GM23338 (cell line): ENCODE measurements around the gene CACNA2D3. TPM values are rescaled to one million over a fixed set of nuclear protein-coding genes. Genes with fewer than 3 reads are reported as not detected.

Experiments used
- ATAC-seq: fragments of 200-7000 bp; cut with Tn5 transposase; 3 replicates; pipeline ENCODE4 v1.9.1; 2020
- DNase-seq: peaks from one replicate; pipeline ENCODE4 v3.0.0-alpha.2; 2015; ENCODE audit warnings: low spot score
- H2AFZ ChIP-seq: fragments of 200-600 bp; sonication (generic); 2 replicates; pipeline ENCODE4 v1.8.0; 2016; ENCODE audit warnings: antibody characterized with exemption, mild to moderate bottlenecking, moderate library complexity
- H3F3A ChIP-seq: fragments of 200-600 bp; sonication (generic); replicated peaks from 2 replicates; pipeline ENCODE4 v1.8.0; 2017; ENCODE audit warnings: antibody characterized with exemption, mixed run types, low read depth
- H3K27ac ChIP-seq: fragments of 200-600 bp; sonication (generic); 2 replicates; pipeline ENCODE4 v1.6.1; 2016; ENCODE audit warnings: low read depth
- H3K27me3 ChIP-seq: fragments of 200-600 bp; sonication (generic); 2 replicates; pipeline ENCODE4 v1.8.0; 2016; ENCODE audit warnings: mild to moderate bottlenecking, mixed run types, moderate library complexity; ENCODE audit not compliant: insufficient read depth
- H3K36me3 ChIP-seq: fragments of 200-600 bp; sonication (generic); 2 replicates; pipeline ENCODE4 v1.8.0; 2016; ENCODE audit warnings: mild to moderate bottlenecking; ENCODE audit not compliant: insufficient read depth
- H3K4me1 ChIP-seq: fragments of 200-600 bp; sonication (generic); 2 replicates; pipeline ENCODE4 v1.8.0; 2016; ENCODE audit warnings: mild to moderate bottlenecking, moderate library complexity; ENCODE audit not compliant: insufficient read depth
- H3K4me2 ChIP-seq: fragments of 200-600 bp; sonication (generic); 2 replicates; pipeline ENCODE4 v1.7.1; 2017; ENCODE audit warnings: mixed run types
- H3K4me3 ChIP-seq: fragments of 200-600 bp; sonication (generic); 2 replicates; pipeline ENCODE4 v1.6.1; 2016; ENCODE audit warnings: mixed run types
- H3K79me2 ChIP-seq: fragments of 200-600 bp; sonication (generic); replicated peaks from 2 replicates; pipeline ENCODE4 v1.8.0; 2017; ENCODE audit warnings: mild to moderate bottlenecking; ENCODE audit not compliant: insufficient read depth
- H3K9me2 ChIP-seq: fragments of 200-600 bp; sonication (generic); 2 replicates; pipeline ENCODE4 v1.8.0; 2017; ENCODE audit not compliant: insufficient read depth
- H4K20me1 ChIP-seq: fragments of 200-600 bp; sonication (generic); replicated peaks from 2 replicates; pipeline ENCODE4 v1.8.0; 2017; ENCODE audit warnings: mild to moderate bottlenecking; ENCODE audit not compliant: insufficient read depth
- H3K27ac Mint-ChIP-seq: 2 replicates; pipeline ENCODE4 v1.8.0; 2020; ENCODE audit warnings: inconsistent platforms, mild to moderate bottlenecking, moderate library complexity, mixed read lengths
- H3K27me3 Mint-ChIP-seq: 3 replicates; pipeline ENCODE4 v1.8.0; 2022; ENCODE audit warnings: low read depth, mild to moderate bottlenecking, moderate library complexity, mixed read lengths, inconsistent platforms; ENCODE audit not compliant: insufficient read depth, poor library complexity
- H3K36me3 Mint-ChIP-seq: 3 replicates; pipeline ENCODE4 v1.8.0; 2021; ENCODE audit warnings: low read depth, mild to moderate bottlenecking, inconsistent platforms, moderate library complexity, mixed read lengths
- H3K4me1 Mint-ChIP-seq: 3 replicates; pipeline ENCODE4 v1.8.0; 2020; ENCODE audit warnings: mild to moderate bottlenecking, inconsistent platforms, mixed read lengths
- H3K4me3 Mint-ChIP-seq: 3 replicates; pipeline ENCODE4 v1.8.0; 2021; ENCODE audit warnings: moderate library complexity, mild to moderate bottlenecking, inconsistent platforms, mixed read lengths
- H3K9me3 Mint-ChIP-seq: 3 replicates; pipeline ENCODE4 v1.8.0; 2020; ENCODE audit warnings: moderate library complexity, mild to moderate bottlenecking, inconsistent platforms, mixed read lengths
- NANOG ChIP-seq: IDR thresholded peaks from 2 replicates; pipeline ENCODE4 v1.6.1; 2016; ENCODE audit warnings: antibody characterized with exemption, borderline replicate concordance
- POLR2AphosphoS5 ChIP-seq: IDR thresholded peaks from 2 replicates; pipeline ENCODE4 v1.6.1; 2016; ENCODE audit warnings: antibody characterized with exemption, low read depth
- STAT1 ChIP-seq: IDR thresholded peaks from one replicate; pipeline ENCODE4 v1.6.1; 2016; ENCODE audit warnings: antibody characterized with exemption; ENCODE audit not compliant: unreplicated experiment
- polyA plus RNA-seq: library from polyadenylated mRNA; unstranded; fragments of >200 nt; fragmentation: Nextera tagmentation; extraction: Ambion mirVana; gene quantifications from 2 replicates; pipeline ENCODE4 v1.2.1, GENCODE V29; 2016
- total RNA-seq: library from RNA; depleted of rRNA; stranded (reverse); fragments of >200 nt; shearing (Covaris generic); gene quantifications from 2 replicates; pipeline ENCODE4 v1.2.3, GENCODE V29; 2014
- TF ChIP-seq, protein P1 (sequence below): fragments of 250-450 bp; sonication (Bioruptor Pico); IDR thresholded peaks from 2 replicates; pipeline ENCODE4 v1.5.0; 2020; ENCODE audit warnings: mild to moderate bottlenecking, moderate library complexity
- TF ChIP-seq, protein P2 (sequence below): IDR thresholded peaks from one replicate; pipeline ENCODE4 v1.6.1; 2018; ENCODE audit warnings: antibody characterized with exemption; ENCODE audit not compliant: unreplicated experiment

Gene CACNA2D3
- total and polyA plus RNA-seq, 2 experiments from 2014 or later, result 2.2 to 2.3 TPM

DNA sequence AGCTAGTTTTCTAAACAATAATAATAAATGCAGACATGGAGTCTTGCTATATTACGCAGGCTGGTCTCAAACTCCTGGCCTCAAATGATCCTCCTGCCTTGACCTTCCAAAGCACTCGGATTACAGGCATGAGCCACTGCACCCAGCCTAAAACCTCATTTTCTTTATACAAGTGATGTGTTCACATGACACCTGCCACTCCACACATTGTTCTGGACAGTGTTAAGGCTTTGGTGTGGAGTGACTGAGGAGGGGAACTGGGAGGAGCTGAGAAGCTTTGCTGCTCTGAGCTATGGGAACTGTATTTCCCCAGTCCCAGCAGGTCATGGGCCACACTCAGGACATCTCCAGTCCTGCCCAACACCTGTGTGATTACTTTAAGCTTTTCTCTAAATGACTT is 425.5 kb downstream of the CACNA2D3 start (continued):
- TF ChIP-seq, protein P1, sequence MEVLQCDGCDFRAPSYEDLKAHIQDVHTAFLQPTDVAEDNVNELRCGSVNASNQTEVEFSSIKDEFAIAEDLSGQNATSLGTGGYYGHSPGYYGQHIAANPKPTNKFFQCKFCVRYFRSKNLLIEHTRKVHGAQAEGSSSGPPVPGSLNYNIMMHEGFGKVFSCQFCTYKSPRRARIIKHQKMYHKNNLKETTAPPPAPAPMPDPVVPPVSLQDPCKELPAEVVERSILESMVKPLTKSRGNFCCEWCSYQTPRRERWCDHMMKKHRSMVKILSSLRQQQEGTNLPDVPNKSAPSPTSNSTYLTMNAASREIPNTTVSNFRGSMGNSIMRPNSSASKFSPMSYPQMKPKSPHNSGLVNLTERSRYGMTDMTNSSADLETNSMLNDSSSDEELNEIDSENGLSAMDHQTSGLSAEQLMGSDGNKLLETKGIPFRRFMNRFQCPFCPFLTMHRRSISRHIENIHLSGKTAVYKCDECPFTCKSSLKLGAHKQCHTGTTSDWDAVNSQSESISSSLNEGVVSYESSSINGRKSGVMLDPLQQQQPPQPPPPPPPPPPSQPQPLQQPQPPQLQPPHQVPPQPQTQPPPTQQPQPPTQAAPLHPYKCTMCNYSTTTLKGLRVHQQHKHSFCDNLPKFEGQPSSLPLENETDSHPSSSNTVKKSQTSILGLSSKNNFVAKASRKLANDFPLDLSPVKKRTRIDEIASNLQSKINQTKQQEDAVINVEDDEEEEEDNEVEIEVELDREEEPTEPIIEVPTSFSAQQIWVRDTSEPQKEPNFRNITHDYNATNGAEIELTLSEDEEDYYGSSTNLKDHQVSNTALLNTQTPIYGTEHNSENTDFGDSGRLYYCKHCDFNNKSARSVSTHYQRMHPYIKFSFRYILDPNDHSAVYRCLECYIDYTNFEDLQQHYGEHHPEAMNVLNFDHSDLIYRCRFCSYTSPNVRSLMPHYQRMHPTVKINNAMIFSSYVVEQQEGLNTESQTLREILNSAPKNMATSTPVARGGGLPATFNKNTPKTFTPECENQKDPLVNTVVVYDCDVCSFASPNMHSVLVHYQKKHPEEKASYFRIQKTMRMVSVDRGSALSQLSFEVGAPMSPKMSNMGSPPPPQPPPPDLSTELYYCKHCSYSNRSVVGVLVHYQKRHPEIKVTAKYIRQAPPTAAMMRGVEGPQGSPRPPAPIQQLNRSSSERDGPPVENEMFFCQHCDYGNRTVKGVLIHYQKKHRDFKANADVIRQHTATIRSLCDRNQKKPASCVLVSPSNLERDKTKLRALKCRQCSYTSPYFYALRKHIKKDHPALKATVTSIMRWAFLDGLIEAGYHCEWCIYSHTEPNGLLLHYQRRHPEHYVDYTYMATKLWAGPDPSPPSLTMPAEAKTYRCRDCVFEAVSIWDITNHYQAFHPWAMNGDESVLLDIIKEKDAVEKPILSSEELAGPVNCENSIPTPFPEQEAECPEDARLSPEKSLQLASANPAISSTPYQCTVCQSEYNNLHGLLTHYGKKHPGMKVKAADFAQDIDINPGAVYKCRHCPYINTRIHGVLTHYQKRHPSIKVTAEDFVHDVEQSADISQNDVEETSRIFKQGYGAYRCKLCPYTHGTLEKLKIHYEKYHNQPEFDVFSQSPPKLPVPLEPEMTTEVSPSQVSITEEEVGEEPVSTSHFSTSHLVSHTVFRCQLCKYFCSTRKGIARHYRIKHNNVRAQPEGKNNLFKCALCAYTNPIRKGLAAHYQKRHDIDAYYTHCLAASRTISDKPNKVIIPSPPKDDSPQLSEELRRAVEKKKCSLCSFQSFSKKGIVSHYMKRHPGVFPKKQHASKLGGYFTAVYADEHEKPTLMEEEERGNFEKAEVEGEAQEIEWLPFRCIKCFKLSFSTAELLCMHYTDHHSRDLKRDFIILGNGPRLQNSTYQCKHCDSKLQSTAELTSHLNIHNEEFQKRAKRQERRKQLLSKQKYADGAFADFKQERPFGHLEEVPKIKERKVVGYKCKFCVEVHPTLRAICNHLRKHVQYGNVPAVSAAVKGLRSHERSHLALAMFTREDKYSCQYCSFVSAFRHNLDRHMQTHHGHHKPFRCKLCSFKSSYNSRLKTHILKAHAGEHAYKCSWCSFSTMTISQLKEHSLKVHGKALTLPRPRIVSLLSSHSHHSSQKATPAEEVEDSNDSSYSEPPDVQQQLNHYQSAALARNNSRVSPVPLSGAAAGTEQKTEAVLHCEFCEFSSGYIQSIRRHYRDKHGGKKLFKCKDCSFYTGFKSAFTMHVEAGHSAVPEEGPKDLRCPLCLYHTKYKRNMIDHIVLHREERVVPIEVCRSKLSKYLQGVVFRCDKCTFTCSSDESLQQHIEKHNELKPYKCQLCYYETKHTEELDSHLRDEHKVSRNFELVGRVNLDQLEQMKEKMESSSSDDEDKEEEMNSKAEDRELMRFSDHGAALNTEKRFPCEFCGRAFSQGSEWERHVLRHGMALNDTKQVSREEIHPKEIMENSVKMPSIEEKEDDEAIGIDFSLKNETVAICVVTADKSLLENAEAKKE, result no peak
- TF ChIP-seq STAT1 (no peak), POLR2AphosphoS5 (no peak), NANOG (no peak)
- TF ChIP-seq, protein P2, sequence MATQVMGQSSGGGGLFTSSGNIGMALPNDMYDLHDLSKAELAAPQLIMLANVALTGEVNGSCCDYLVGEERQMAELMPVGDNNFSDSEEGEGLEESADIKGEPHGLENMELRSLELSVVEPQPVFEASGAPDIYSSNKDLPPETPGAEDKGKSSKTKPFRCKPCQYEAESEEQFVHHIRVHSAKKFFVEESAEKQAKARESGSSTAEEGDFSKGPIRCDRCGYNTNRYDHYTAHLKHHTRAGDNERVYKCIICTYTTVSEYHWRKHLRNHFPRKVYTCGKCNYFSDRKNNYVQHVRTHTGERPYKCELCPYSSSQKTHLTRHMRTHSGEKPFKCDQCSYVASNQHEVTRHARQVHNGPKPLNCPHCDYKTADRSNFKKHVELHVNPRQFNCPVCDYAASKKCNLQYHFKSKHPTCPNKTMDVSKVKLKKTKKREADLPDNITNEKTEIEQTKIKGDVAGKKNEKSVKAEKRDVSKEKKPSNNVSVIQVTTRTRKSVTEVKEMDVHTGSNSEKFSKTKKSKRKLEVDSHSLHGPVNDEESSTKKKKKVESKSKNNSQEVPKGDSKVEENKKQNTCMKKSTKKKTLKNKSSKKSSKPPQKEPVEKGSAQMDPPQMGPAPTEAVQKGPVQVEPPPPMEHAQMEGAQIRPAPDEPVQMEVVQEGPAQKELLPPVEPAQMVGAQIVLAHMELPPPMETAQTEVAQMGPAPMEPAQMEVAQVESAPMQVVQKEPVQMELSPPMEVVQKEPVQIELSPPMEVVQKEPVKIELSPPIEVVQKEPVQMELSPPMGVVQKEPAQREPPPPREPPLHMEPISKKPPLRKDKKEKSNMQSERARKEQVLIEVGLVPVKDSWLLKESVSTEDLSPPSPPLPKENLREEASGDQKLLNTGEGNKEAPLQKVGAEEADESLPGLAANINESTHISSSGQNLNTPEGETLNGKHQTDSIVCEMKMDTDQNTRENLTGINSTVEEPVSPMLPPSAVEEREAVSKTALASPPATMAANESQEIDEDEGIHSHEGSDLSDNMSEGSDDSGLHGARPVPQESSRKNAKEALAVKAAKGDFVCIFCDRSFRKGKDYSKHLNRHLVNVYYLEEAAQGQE, result no peak

DNA sequence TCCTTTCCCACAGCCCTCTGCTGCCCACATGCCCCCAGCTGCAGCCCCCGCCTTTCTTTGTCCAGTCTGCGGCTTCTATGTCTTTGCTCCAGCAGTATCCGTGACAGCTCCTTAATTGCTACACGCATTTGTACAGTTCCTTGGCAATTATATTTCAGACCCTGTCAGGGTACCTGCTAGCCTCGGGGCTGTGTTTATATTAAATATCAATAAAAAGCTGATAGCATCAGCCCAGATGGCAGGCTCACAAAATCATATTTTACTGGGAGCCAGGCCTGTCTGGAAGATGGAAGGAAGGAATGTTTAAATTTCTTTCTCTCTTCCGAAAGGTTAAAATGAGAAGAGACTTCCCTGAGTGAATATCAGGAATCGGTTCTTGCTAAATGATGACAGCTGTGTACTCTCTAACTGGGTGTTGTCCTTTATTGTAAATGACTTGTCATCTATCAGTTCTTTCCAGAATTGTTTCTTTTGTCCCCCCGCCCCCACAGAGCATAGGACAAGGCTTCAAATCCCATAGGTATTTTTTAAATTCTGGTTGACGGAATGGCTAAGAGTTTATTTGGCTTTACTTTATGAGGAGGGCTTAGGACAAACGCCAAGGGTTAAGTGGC is 427.4 kb downstream of the CACNA2D3 start:
- no peaks in the 10 kb centered on the region for H3K27me3 ChIP-seq
- no peak overlapping the region for H3K4me3 ChIP-seq
- ATAC-seq (no peak), DNase-seq (no peak)
- H3K36me3 ChIP-seq, result no peaks in the 10 kb centered on the region
- Mint-ChIP-seq H3K27ac (no peak overlapping the region), H3K27me3 (peaks cover 4% of the 10 kb centered on the region), H3K36me3 (no peaks in the 10 kb centered on the region), H3K4me3 (no peak overlapping the region), H3K4me1 (peaks cover 6% of the 10 kb centered on the region; the same call in 2 of the 3 replicates), H3K9me3 (no peaks in the 10 kb centered on the region; the same call in 2 of the 3 replicates)
- H3K4me1 ChIP-seq, result no peaks in the 10 kb centered on the region
- no peak overlapping the region for H3K4me2 ChIP-seq
- H3K27ac ChIP-seq, result no peak overlapping the region
- H2AFZ ChIP-seq, result no peak overlapping the region
- no peaks in the 10 kb centered on the region for H3K79me2 ChIP-seq
- no peaks in the 10 kb centered on the region for H4K20me1 ChIP-seq
- no peaks in the 10 kb centered on the region for H3F3A ChIP-seq
- H3K9me2 ChIP-seq, result peaks cover 4% of the 10 kb centered on the region; the same call in 1 of the 2 replicates
- TF ChIP-seq, protein P1, result no peak
